NCI-H2196 treated with DMSO at 0.1 percent for 48 hours (cell line): ENCODE results near the gene BRCA2.

Source experiments
- DNase-seq: peaks from one replicate; lab custom pipeline; 2025; ENCODE audit not compliant: unreplicated experiment; lab: John Stamatoyannopoulos, UW

The BRCA2 gene

GRCh38 chr13:32384702-32385101, 69.4 kb downstream of the BRCA2 start:
- no peak for DNase-seq

- no peak for DNase-seq
These were observed 70.1 kb downstream of the BRCA2 start for GRCh38 chr13:32385410-32385809.

GRCh38 chr13:32390048-32390447, 74.7 kb downstream of the BRCA2 start:
- DNase-seq = no peak

GRCh38 chr13:32390484-32390883, 75.2 kb downstream of the BRCA2 start:
- DNase-seq = no peak

GRCh38 chr13:32391101-32391619, 75.9 kb downstream of the BRCA2 start:
- DNase-seq = no peak

- DNase-seq = no peak
These were observed 87.8 kb downstream of the BRCA2 start for GRCh38 chr13:32403108-32403507.

GRCh38 chr13:32407854-32408253, 92.5 kb downstream of the BRCA2 start:
- DNase-seq = no peak

GRCh38 chr13:32408296-32409000, 93.1 kb downstream of the BRCA2 start:
- DNase-seq = no peak

GRCh38 chr13:32409001-32409313, 93.6 kb downstream of the BRCA2 start:
- no peak for DNase-seq

- DNase-seq = no peak
These were observed 94.5 kb downstream of the BRCA2 start for GRCh38 chr13:32409561-32410421.

- no peak for DNase-seq
These were observed 98.0 kb downstream of the BRCA2 start for GRCh38 chr13:32413284-32413683.

- no peak for DNase-seq
These were observed 99.3 kb downstream of the BRCA2 start for GRCh38 chr13:32414580-32414979.

GRCh38 chr13:32415019-32415418, 99.7 kb downstream of the BRCA2 start:
- no peak for DNase-seq

GRCh38 chr13:32417995-32418394, 102.7 kb downstream of the BRCA2 start:
- DNase-seq = no peak

- no peak for DNase-seq
These were observed 104.6 kb downstream of the BRCA2 start for GRCh38 chr13:32419862-32420261.

- no peak for DNase-seq
These were observed 108.3 kb downstream of the BRCA2 start for GRCh38 chr13:32423592-32423991.

- DNase-seq = no peak
These were observed 109.8 kb downstream of the BRCA2 start for GRCh38 chr13:32425158-32425557.

GRCh38 chr13:32426191-32426989, 111.1 kb downstream of the BRCA2 start:
- DNase-seq = no peak

- DNase-seq = no peak
These were observed 111.9 kb downstream of the BRCA2 start for GRCh38 chr13:32426990-32427851.

GRCh38 chr13:32427852-32428580, 112.7 kb downstream of the BRCA2 start, which contains the start of gene N4BP2L1:
TSS of gene N4BP2L1 (minus strand) at chr13:32428130. CDS start at chr13:32428082, 48 bp downstream.
- no peak for DNase-seq
